Activated CD4-positive, CD25-positive, alpha-beta regulatory T cell treated with anti-CD3 and anti-CD28 coated beads, Interleukin-2, amount 50 U/mL, for 16 hours (primary cell): ENCODE results near the gene HBEGF.

Experiments
- DNase-seq: peaks from one replicate; pipeline ENCODE4 v3.0.0-alpha.2; 2020; ENCODE audit warnings: low read depth, low spot score

HBEGF gene

DNA sequence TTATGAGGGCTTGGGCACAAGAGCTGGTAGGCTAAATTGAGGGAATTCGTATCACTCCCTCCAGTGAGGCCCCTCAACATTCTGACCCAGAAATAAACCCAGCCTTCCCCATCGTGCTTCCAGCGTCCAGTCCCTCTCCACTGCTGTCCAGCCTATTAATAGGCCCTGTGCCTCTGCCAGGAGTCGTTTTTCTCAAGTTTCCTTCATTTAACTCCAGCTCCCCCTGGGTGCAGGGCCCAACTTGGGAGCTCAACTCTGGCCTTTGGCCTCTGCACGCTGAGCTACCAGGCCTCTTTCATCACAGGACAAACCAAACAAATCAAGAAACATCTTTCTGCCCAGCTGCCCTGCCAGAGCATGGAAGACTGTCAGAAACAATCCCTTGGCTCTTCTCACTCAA lies 10.0 kb downstream of the HBEGF start:
- no peak for DNase-seq

DNA sequence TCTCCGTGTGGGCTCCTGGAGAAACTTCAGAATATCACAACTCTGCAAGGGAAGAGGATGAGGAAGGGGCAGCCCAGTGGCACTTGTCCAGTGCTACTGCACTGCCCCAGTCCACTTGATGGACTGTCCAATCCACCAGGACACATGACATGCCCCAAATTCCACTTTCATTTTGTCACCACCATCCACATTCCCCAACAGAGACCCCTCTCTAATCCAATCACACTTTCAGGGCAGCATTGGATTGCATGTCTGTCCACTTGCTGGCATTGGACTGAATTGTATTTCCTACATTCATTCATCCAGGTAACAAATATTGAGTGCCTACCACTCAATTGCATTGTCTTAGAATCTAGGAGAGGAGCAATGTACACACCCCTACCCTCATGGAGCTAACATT lies 14.8 kb downstream of the HBEGF start:
- no peak for DNase-seq

GRCh38 chr5:140329739-140330481 lies 16.5 kb downstream of the HBEGF start:
- DNase-seq, result no peak

- no peak for DNase-seq
Measured at GRCh38 chr5:140328036-140328764, 18.2 kb downstream of the HBEGF start.

- no peak for DNase-seq
Measured at GRCh38 chr5:140327589-140327988, 18.8 kb downstream of the HBEGF start.

DNA sequence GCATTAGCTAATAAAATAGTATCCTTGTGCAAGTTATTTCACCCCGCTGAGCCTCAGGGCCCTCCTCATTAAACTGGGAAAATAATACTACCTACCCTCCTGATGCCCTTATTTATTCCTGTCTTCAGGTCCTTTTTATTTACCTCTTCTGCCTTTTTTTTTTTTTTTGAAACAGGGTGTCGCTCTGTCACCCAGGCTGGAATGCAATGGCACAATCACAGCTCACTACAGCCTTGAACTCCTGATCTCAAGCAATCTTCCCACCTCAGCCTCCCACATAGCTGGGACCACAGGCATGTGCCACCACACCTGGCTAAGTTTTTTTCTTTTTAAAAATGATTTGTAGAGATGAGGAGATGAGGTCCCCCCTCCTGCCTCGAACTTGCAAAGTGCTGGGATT lies 20.9 kb downstream of the HBEGF start:
- no peak for DNase-seq

GRCh38 chr5:140324617-140325241 lies 21.7 kb downstream of the HBEGF start:
- no peak for DNase-seq

GRCh38 chr5:140324041-140324600 lies 22.3 kb downstream of the HBEGF start:
- no peak for DNase-seq

- no peak for DNase-seq
Measured at GRCh38 chr5:140322751-140323731, 23.4 kb downstream of the HBEGF start.

DNA sequence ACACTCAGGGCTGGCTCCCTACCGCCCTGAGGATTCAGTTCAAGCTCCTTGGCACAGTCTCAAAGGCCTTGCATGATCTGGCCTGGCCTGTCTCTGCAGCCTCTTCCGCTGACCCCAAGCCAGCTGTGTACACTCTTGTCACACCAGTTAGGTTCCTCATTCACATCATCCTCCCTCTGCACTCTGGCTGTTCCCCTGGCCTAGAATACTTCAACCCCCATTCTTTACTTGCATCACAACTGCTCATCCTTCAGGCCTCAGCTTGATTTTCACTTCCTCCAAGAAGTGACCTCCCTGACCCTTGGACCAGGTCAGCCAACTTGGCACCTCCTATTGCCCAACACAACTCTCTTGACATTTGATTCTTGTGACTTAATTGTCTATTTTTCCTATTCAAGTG lies 24.6 kb downstream of the HBEGF start:
- DNase-seq, result no peak

GRCh38 chr5:140319833-140320232 lies 26.6 kb downstream of the HBEGF start:
- DNase-seq, result no peak

- no peak for DNase-seq
Measured at GRCh38 chr5:140318792-140319191, 27.6 kb downstream of the HBEGF start.

- no peak for DNase-seq
Measured at GRCh38 chr5:140317859-140318258, 28.5 kb downstream of the HBEGF start.

- no peak for DNase-seq
Measured at GRCh38 chr5:140312791-140313189, 33.6 kb downstream of the HBEGF start.

DNA sequence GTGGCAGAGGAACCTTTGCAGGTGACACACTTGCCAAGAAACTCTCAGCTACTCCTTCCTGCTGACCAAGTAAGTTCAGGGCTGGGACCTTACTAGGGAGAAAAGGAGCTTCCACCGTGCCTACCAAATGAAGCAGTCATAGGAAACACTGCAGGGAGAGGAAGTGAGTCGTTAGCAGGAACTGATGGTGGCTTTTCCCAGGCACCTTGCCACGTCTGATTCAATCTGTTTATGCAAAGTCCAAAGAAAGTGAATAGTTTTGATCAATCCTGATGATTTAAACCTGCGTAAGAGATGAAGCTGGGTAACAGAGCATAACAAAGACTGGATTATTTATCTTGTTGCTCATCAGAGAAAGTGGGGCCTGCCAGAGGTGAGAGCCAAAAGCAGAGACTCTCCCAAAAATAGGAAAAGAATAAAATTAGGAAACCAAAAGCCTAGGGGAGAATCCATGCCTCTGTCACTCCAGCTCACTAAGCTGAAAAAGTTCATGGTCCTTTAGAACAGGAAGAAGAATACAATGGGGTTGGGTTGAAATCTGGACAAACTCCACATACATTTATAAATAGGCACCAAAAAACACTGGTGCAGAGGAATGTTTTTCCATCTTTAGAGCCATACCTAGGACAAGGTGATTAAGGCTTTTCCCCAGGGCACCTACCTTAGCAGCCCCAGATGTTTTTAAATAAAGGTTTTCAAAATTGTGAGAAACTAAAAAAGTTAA lies 34.2 kb downstream of the HBEGF start:
- DNase-seq, result no peak

- no peak for DNase-seq
Measured at GRCh38 chr5:140311011-140311467, 35.4 kb downstream of the HBEGF start.

- no peak for DNase-seq
Measured at GRCh38 chr5:140310434-140310833, 36.0 kb downstream of the HBEGF start.

GRCh38 chr5:140309706-140310249 lies 36.6 kb downstream of the HBEGF start:
- no peak for DNase-seq

DNA sequence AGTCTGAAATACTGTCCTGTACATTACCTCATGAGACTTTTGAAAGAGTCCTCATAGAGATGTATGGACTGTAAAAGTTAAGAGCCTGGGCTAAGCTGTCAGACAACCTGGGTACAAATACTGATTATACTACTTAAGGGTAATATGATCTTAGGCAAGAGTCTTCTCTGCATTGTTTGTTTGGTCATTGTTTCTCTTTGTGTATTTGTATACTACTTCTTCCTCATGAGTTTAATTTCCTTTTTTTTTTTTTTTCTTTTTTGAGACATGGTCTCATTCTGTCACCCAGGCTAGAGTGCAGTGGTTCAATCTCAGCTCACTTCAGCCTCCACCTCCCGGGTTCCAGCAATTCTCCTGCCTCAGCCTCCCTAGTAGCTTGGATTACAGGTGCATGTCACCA lies 40.9 kb downstream of the HBEGF start:
- no peak for DNase-seq

DNA sequence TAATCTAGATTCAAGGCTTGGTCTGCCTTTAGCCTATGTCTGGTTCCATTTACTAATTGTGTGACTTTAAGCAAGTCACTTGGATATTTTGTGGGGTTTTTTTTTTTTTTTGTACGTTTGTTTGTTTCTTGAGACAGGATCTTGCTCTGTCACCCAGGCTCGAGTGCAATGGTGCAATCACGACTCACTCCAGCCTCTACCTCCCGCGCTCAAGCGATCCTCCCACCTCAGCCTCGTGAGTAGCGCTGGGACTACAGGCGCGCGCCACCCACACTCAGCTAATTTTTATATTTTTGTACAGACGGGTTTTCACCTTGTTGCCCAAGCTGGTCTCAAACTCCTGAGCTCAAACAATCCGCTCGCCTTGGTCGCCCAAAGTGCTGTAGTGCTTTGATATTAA lies 42.4 kb downstream of the HBEGF start:
- DNase-seq, result no peak
